ELR (cell line): ENCODE measurements around the gene HOMEZ.
"Not testable (repeated sequence)": the region's sequence is repeated elsewhere in the genome, so short reads cannot be mapped to it uniquely, and the experiment has no call there.

Source experiments
- DNase-seq: peaks from one replicate; pipeline ENCODE4 v3.0.0-alpha.2; 2015; ENCODE audit warnings: low read depth

The HOMEZ gene, protein sequence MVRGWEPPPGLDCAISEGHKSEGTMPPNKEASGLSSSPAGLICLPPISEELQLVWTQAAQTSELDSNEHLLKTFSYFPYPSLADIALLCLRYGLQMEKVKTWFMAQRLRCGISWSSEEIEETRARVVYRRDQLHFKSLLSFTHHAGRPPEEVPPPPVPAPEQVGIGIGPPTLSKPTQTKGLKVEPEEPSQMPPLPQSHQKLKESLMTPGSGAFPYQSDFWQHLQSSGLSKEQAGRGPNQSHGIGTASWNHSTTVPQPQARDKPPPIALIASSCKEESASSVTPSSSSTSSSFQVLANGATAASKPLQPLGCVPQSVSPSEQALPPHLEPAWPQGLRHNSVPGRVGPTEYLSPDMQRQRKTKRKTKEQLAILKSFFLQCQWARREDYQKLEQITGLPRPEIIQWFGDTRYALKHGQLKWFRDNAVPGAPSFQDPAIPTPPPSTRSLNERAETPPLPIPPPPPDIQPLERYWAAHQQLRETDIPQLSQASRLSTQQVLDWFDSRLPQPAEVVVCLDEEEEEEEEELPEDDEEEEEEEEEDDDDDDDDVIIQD

GRCh38 chr14:23286020-23286901, at the start of gene HOMEZ:
TSS of gene HOMEZ (minus strand) at chr14:23286132. CDS start at chr14:23285952, 180 bp downstream.
- DNase-seq = peak; percentile 98

DNA sequence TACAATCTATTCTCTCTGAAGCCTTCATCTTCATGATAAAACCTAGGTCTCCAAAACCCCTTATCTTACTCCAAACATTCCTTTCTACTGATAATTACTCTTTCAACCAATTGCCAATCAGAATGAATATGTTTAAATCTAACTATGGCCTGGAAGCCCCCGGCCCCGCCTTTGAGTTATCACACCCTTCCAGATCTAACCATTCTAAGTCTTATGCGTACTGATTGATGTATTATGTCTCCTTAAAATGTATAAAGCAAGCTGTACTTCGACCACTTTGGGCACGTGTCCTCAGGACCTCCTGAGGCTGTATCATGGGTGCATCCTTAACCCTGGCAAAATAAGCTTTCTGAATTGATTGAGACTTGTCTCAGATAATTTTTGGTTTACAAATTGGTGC, 49.7 kb upstream of the HOMEZ start:
- DNase-seq = no peak

DNA sequence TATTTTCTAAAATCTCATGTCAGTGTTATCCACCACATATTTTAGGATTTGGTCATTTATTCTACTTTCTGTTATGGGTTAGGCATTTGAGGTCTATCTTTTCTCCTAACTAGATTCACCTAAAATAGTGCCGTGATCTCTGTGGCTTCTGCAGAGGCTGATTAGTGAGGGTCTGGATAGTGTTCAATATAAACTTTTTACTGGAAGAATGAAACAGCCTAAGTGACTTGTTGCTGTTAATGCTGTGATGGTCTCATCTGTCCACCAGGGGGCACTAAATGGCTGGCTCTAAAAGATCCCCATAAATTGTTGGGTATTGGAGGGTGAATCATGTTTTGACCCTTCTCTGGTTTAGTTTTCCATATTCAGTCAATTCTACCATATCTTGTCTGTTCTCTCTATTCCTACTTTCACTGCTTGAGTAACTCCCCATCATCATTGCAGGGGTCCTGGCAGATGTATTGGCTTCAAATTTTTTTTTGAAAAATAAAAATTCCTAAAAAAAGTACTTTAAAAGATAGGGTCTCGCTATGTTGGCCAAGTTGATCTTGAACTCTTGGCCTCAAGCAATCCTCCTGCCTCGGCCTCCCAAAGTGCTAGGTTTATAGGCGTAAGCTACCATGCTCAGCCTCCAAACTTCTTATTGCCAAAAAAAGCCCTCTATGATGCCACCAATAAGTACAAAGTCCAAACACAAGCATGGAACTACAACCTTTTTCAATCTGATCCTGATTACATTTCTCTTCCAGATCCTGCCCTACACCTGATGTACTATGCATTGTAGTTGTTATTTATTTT, 42.2 kb upstream of the HOMEZ start:
- DNase-seq = peak; percentile 78

GRCh38 chr14:23326491-23327332, 40.8 kb upstream of the HOMEZ start:
- DNase-seq = no peak

- not testable (repeated sequence) for DNase-seq
These were observed 39.8 kb upstream of the HOMEZ start for GRCh38 chr14:23325746-23326145.

DNA sequence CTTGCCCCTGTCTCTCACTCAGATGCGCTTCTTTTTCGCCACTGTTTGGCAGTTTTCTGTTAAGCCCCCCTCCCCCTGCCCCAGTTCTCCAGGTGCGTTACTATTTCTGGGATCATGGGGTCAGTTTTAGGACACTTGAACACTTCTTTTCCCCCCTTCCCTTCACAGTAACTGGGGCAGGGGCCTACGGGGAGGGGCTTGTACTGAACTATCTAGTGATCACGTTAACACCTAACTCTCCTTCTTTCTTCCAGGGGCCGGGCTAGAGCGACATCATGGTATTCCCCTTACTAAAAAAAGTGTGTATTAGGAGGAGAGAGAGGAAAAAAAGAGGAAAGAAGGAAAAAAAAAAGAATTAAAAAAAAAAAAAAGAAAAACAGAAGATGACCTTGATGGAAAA, 39.1 kb upstream of the HOMEZ start:
- DNase-seq = no peak

GRCh38 chr14:23324455-23324846, 38.5 kb upstream of the HOMEZ start:
- no peak for DNase-seq

DNA sequence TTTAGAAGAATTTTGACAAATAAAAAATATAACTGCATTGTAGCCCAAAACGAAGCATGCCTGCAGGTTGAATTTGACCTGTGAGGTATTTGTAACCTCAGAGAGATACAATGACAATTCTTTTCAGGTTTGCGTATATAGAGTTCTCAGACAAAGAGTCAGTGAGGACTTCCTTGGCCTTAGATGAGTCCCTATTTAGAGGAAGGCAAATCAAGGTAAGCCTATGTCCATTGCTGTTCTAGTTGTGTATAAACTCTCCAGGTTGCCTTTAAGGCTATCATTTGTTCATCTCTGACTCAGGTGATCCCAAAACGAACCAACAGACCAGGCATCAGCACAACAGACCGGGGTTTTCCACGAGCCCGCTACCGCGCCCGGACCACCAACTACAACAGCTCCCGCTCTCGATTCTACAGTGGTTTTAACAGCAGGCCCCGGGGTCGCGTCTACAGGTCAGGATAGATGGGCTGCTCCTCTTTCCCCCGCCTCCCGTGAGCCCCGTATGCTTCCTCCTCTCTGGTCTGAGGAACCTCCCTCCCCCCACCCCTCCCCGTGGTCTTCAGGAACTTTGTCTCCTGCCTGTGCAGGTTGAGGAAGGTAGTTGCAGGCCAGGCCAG, 38.0 kb upstream of the HOMEZ start:
- no peak for DNase-seq

DNA sequence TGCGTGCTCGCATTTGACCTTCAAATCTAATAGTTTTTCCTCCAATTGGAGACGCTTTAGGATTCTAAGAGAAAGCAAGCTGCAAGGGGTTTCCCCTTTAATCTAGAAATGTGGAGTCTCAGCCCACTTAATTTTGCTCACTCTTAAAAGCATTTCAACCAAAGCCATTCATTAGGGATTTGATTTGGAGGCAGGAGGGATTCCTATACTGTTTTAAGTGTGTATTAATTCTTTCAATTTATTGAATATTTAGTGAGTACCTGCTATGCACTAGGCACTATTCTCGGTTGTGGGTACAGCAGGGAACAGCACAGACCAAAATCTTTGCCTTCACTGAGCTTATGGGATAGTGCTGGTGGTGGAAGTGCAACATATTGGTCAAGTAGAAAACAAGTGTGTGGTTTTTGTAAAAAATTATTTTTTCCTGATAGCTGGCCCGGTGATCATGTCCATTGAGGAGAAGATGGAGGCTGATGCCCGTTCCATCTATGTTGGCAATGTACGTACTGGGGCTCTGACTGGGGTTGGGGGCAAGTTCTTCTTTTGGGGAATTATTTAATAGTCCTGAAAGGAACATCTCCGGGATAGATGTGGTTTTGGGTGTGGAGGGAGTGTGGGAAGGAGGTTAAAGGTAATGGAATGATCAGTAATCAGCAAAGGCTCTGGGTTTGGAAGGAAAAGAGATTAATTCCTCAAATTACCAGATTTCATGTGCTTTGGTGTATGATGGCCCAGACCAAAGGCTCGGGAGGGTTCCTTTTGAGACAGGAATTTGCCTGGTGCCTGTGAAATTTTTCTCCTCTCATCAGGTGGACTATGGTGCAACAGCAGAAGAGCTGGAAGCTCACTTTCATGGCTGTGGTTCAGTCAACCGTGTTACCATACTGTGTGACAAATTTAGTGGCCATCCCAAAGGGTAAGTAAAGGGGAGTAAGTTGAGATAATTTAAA, 36.9 kb upstream of the HOMEZ start:
- no peak for DNase-seq

DNA sequence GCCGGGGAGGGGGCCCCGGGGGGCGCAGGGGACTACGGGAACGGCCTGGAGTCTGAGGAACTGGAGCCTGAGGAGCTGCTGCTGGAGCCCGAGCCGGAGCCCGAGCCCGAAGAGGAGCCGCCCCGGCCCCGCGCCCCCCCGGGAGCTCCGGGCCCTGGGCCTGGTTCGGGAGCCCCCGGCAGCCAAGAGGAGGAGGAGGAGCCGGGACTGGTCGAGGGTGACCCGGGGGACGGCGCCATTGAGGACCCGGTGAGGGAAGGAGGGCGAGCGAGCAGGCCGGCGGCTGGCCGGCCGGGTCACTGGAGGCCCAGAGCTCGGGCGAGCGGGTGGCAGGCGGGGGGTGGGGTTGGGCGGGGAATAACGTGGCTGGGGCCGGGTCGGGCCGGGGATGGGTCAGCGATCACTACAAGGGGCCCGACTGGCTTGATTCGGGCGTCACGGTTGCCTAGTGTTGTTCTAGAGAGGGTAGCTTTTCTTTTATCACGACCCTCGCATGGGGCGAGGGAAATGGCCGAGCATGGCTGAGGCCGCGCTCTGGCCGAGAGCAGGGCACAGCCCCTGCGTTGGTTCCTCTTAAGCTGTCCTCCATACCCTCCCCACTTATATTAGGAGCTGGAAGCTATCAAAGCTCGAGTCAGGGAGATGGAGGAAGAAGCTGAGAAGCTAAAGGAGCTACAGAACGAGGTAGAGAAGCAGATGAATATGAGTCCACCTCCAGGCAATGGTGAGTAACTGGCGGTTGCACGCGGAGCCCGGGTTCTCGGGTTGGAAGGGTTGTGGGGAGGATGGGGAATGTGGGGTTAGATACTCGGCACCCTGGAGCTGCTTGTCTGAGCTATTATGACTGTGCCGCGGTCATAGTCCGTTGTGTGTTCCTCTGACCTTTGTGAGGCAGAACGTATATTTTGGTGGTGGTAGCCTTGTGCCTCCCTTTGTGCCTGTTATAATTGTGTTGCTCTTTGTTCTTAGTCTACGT, 35.9 kb upstream of the HOMEZ start:
- peak; percentile 82 for DNase-seq

DNA sequence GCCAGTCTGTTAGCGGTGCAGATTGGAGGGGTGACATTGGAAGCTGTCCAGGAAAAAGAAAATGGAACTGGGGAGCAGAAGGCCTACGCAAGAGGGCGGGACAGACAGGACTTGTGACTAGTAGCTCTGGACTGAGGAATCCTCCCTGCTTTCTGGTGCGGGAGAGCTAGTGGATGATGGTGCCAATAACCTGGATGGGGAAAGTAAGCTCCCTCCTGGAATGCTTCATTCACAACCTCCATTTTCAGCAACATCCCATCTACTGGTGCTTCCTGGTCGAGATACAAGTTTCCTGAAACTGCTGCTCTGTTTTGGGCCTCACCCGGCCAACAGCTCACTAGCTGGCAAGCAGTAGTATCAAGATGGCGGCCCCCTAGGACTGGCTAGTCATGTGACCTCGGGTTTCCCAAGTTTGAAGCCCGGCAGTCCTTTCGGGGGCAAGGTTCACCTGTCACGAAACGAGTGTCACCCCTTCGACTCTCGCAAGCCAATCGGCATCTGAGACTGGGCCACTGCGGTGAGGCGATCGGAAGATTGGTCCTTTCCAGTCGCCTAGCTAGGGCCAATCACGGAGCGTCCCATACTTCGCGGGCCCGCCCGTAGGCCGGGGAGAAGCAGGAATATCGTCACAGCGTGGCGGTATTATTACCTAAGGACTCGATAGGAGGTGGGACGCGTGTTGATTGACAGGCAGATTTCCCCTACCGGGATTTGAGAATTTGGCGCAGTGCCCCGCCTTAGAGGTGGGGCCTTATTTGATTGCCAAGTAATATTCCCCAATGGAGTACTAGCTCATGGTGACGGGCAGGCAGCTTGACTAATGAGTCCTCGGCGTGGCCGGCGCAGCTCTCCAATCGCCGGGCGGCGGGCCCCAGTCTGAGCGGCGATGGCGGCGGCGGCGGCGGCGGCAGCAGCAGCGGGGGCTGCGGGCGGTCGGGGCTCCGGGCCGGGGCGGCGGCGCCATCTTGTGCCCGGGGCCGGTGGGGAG, 34.9 kb upstream of the HOMEZ start, which contains the start of gene PABPN1:
PABPN1 (plus strand) TSS at position 874 of the 988 bp plus-strand sequence; CDS start at position 887, 13 bp downstream.
- DNase-seq = peak; percentile 100

DNA sequence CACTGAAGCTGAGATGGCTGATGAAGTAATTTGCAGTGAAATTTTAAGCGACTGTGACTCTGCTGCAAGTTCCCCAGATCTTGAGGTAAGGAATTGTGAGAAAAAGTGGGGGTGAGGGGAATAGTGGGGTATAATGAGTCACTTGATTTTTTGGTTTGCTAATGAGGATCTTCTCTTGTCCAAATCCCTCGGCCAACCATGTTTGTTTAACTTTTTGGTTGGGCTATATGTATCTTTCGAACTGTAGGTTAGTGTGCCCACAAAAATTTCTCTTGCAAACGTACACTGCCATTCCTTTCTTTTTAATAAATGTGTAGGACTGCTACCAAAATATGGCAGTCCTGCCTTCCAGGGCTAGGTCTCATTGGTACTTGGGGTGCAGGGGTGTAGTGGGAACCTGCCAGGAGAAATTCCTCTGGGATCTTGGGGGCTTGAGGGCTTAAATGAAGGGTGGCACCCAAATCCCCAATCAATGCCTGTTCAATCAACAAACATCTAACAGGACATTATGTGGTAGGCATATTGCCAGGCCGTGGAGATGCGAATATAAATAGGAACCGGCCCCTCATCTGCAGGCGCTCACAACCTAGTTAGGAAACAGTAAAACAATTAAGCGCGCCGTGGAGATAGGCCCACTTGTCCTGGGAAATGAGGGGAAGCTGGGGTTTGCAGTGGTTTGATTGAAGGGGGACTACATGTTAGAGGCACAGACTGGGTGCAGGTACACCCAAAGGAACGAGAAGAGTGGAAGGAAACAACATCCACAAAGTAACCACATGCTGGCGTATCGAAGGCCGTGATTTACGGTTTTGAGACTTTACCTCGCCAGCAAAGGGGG, 34.0 kb upstream of the HOMEZ start:
- no peak for DNase-seq

DNA sequence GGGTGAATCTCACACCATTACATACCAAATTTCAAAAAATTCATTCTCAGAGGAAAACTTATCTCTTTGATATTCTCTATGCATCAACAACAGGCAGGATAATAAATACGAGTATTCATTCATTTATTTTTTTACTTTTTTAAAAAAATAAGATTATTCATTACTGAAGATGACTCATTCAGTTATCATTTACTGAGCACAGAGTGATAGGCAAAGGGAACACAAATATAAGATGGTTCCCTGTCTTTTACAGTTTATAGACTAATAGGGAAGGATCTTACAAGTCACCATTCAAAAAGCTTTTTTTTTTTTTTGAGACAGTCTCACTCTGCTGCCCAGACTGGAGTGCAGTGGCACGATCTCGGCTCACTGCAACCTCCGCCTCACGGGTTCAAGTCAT, 30.4 kb upstream of the HOMEZ start:
- DNase-seq = no peak

- no peak for DNase-seq
These were observed 24.6 kb upstream of the HOMEZ start for GRCh38 chr14:23310546-23310945.

GRCh38 chr14:23308721-23309445, 23.0 kb upstream of the HOMEZ start:
- DNase-seq = no peak
